GM12873 (cell line): ENCODE results near the gene ART1.

Source experiments
- CTCF ChIP-seq: IDR thresholded peaks from 2 replicates; pipeline ENCODE4 v1.5.1; 2012; ENCODE audit warnings: low read depth, mild to moderate bottlenecking, moderate library complexity, low read length, control low read depth; ENCODE audit not compliant: insufficient read depth; ENCODE audit errors: missing control alignments

The ART1 gene

GRCh38 chr11:3623767-3624458 lies 21.0 kb upstream of the ART1 start:
- no peak for TF ChIP-seq CTCF

GRCh38 chr11:3626250-3626960 lies 18.5 kb upstream of the ART1 start:
- peak; percentile 40 for TF ChIP-seq CTCF

- TF ChIP-seq CTCF, result no peak
These were observed 17.6 kb upstream of the ART1 start for GRCh38 chr11:3627291-3627690.

- no peak for TF ChIP-seq CTCF
These were observed 13.6 kb upstream of the ART1 start for GRCh38 chr11:3631331-3631730.

- TF ChIP-seq CTCF, result no peak
These were observed 12.8 kb upstream of the ART1 start for GRCh38 chr11:3632070-3632660.

GRCh38 chr11:3635641-3636375 lies 9.1 kb upstream of the ART1 start:
- TF ChIP-seq CTCF, result no peak

- TF ChIP-seq CTCF, result no peak
These were observed 7.7 kb upstream of the ART1 start for GRCh38 chr11:3637201-3637600.
